K562 (cell line): ENCODE data around the gene TENM4. TPM values are rescaled to one million over a fixed set of nuclear protein-coding genes. Genes with fewer than 3 reads are reported as not detected.

Source experiments
- ATAC-seq: fragments of 200-7000 bp; cut with Tn5 transposase; 3 replicates; pipeline ENCODE4 v1.9.1; 2020; ENCODE audit warnings: moderate library complexity
- BruUV-seq: library from RNA; stranded (reverse); fragments of 400-500 nt; replicated peaks from 2 replicates; lab custom pipeline; 2021; lab: Mats Ljungman, UMichigan
- CTCF ChIA-PET: fragments of 300-600 bp; formaldehyde crosslinking; extraction: SDS; loops from one replicate; lab custom pipeline; 2021; ENCODE audit warnings: low intra/inter-chr PET ratio; lab: Yijun Ruan, JAX
- POLR2A ChIA-PET: fragments of 300-600, 350-650 bp; sonication (Branson Sonifier 250); formaldehyde crosslinking; extraction: SDS; loops from one replicate; lab custom pipeline; 2021; ENCODE audit warnings: antibody characterized with exemption, inconsistent platforms; lab: Yijun Ruan, JAX
- DNase-seq, 4 experiments: peaks; one replicate each; pipeline versions ENCODE4 v3.0.0 to v3.0.0-alpha.2; 2011 to 2018; ENCODE audit warnings: low spot score in 3 of 4, mixed read lengths in 3 of 4; ENCODE audit errors: extremely low read depth in 1 of 4
- FAIRE-seq: peaks from 2 replicates; lab custom pipeline; 2011; peaks lifted over from hg19 to GRCh38; lab: Jason Lieb, UNC
- H2AFZ ChIP-seq: 2 replicates; pipeline ENCODE4 v1.6.0; 2011; ENCODE audit warnings: low read depth, low read length, control low read depth, inconsistent platforms
- H3K27ac ChIP-seq: fragments of 200-600 bp; 3 replicates; pipeline ENCODE4 v1.8.0; 2011; ENCODE audit warnings: low read depth, mild to moderate bottlenecking, control low read depth, inconsistent platforms, low read length, moderate library complexity, mixed read lengths; ENCODE audit errors: extremely low read depth
- H3K27me3 ChIP-seq, 2 experiments: fragments of 300-600 bp in 1 of 2; 2 replicates in 1 of 2; 3 replicates in 1 of 2; pipeline versions ENCODE4 v1.6.0 to v1.8.0; 2011; ENCODE audit warnings: inconsistent platforms in 2 of 2, low read length in 2 of 2, mild to moderate bottlenecking in 1 of 2, mixed read lengths in 1 of 2, moderate library complexity in 1 of 2; ENCODE audit not compliant: control insufficient read depth in 2 of 2, insufficient read depth in 2 of 2
- H3K36me3 ChIP-seq: fragments of 300-600 bp; 3 replicates; pipeline ENCODE4 v1.8.0; 2011; ENCODE audit warnings: mild to moderate bottlenecking, low read length, inconsistent platforms; ENCODE audit not compliant: control insufficient read depth, insufficient read depth
- H3K4me1 ChIP-seq, 2 experiments: fragments of 200-600 bp in 1 of 2; replicated peaks in 1 of 2; 2 replicates in 1 of 2; 3 replicates in 1 of 2; pipeline versions ENCODE4 v1.5.1 to v1.8.0; 2011; ENCODE audit warnings: inconsistent platforms in 2 of 2, low read length in 2 of 2, mild to moderate bottlenecking in 1 of 2, mixed read lengths in 1 of 2, moderate library complexity in 1 of 2; ENCODE audit not compliant: control insufficient read depth in 2 of 2, insufficient read depth in 2 of 2
- H3K4me2 ChIP-seq: 2 replicates; pipeline ENCODE4 v1.6.1; 2011; ENCODE audit warnings: low read length, control low read depth, inconsistent platforms, mixed read lengths; ENCODE audit not compliant: insufficient read depth
- H3K4me3 ChIP-seq: fragments of 200-600 bp; sonication (generic), shearing (Covaris generic); 2 replicates; pipeline ENCODE4 v1.5.1; 2016; ENCODE audit warnings: control low read depth, inconsistent platforms
- H3K79me2 ChIP-seq: fragments of 200-600 bp; 3 replicates; pipeline ENCODE4 v1.8.0; 2011; ENCODE audit warnings: low read length, inconsistent platforms; ENCODE audit not compliant: control insufficient read depth, insufficient read depth
- H3K9ac ChIP-seq, 2 experiments: 2 replicates each; pipeline versions ENCODE4 v1.6.0 to v1.6.1; 2011; ENCODE audit warnings: low read depth in 2 of 2, low read length in 2 of 2, control low read depth in 1 of 2, inconsistent platforms in 1 of 2, mild to moderate bottlenecking in 1 of 2, mixed read lengths in 1 of 2; ENCODE audit not compliant: insufficient read depth in 1 of 2
- H3K9me1 ChIP-seq: one replicate; pipeline ENCODE4 v1.6.0; 2011; ENCODE audit warnings: inconsistent platforms, mild to moderate bottlenecking, low read length, moderate library complexity; ENCODE audit not compliant: control insufficient read depth, insufficient read depth
- H3K9me3 ChIP-seq: replicated peaks from 2 replicates; pipeline ENCODE4 v1.5.1; 2011; ENCODE audit warnings: low read depth, low read length, inconsistent platforms; ENCODE audit not compliant: control insufficient read depth, insufficient read depth
- H4K20me1 ChIP-seq: replicated peaks from 2 replicates; pipeline ENCODE4 v1.6.1; 2011; ENCODE audit warnings: low read length, inconsistent platforms, mixed read lengths; ENCODE audit not compliant: control insufficient read depth, insufficient read depth
- DNMT1 ChIP-seq: fragments of 450-650 bp; IDR thresholded peaks from 2 replicates; pipeline ENCODE4 v1.6.1; 2016; ENCODE audit warnings: antibody characterized with exemption, mild to moderate bottlenecking
- KLF13 ChIP-seq: fragments of 450-650 bp; IDR thresholded peaks from 2 replicates; pipeline ENCODE4 v1.6.1; 2016; ENCODE audit warnings: missing genetic modification characterization, low read depth, mild to moderate bottlenecking, missing compliant biosample characterization, moderate library complexity, borderline replicate concordance
- NONO ChIP-seq, 2 experiments: fragments of 200-400 bp in 1 of 2; fragments of 450-650 bp in 1 of 2; formaldehyde crosslinking in 1 of 2; IDR thresholded peaks; 2 replicates each; pipeline ENCODE4 v1.6.1; 2017; ENCODE audit warnings: low read depth in 2 of 2, mild to moderate bottlenecking in 2 of 2, moderate library complexity in 2 of 2, low read length in 1 of 2
- TAF7 ChIP-seq: fragments of 450-650 bp; IDR thresholded peaks from 2 replicates; pipeline ENCODE4 v1.6.1; 2016; ENCODE audit warnings: missing genetic modification characterization, missing compliant biosample characterization
- WGBS: fragments of 100-300 bp; shearing (Covaris generic); methylation state at CpG from one replicate; pipeline ENCODE4 v1.1.6; 2016; ENCODE audit warnings: low coverage, mixed read lengths; ENCODE audit not compliant: insufficient coverage; ENCODE audit errors: missing lambda C conversion rate; 5-methylcytosine and 5-hydroxymethylcytosine counted together
- in situ Hi-C: fragments of 300-500 bp; cut with MboI; formaldehyde crosslinking; loops from 4 replicates; pipeline ENCODE4 v1.15.0; 2018; ENCODE audit warnings: inconsistent platforms, mixed read lengths
- intact Hi-C: fragments of 100-400 bp; cut with micrococcal nuclease; formaldehyde crosslinking; loops from 2 replicates; pipeline ENCODE4 v1.14.2; 2022
- polyA plus RNA-seq, 8 experiments: library from polyadenylated mRNA; depleted of rRNA in 4 of 8; stranded (reverse) in 5 of 8; unstranded in 3 of 8; fragments of >200 nt; fragmentation: Nextera tagmentation in 2 of 8; fragmentation: Illumina TruSeq in 1 of 8; extraction: Ambion mirVana in 2 of 8; extraction: Trizol in 1 of 8; gene quantifications; 2 replicates each; pipeline versions ENCODE4 v1.2.1 to v1.2.3, GENCODE V29; 2011 to 2014; ENCODE audit warnings: inconsistent platforms in 1 of 8, missing spikeins in 1 of 8
- total RNA-seq, 7 experiments: library from RNA; depleted of rRNA in 6 of 7; stranded (reverse); fragments of >200 nt in 6 of 7; fragmentation: Illumina TruSeq in 2 of 7; extraction: Trizol in 2 of 7; gene quantifications; 2 replicates each; pipeline versions ENCODE4 v1.2.1 to v1.2.3, GENCODE V29; 2011 to 2021; ENCODE audit warnings: low replicate concordance in 1 of 7
- TF ChIP-seq, protein P1 (sequence below): fragments of 250-450 bp; sonication (Bioruptor Pico); IDR thresholded peaks from 2 replicates; pipeline ENCODE4 v1.8.0; 2022; ENCODE audit warnings: inconsistent platforms, mild to moderate bottlenecking, moderate library complexity, borderline replicate concordance

TENM4 gene
- total and polyA plus RNA-seq, 9 of the 15 experiments (the other 6 are each of a cell fraction or from before 2014, with no cell fraction given), result 0.16 TPM; not detected in 8

GRCh38 chr11:79110796-79111195, 330.0 kb downstream of the TENM4 start:
- Histone ChIP-seq H3K27me3 (peaks cover 0 to 5% of the 10 kb centered on the region in 2 experiments; a peak in 1 of 5 replicates), H3K9me1 (no peaks in the 10 kb centered on the region), H3K79me2 (no peaks in the 10 kb centered on the region), H3K9ac (no peak overlapping the region), H4K20me1 (no peaks in the 10 kb centered on the region), H3K4me1 (no peaks in the 10 kb centered on the region), H3K9me3 (no peaks in the 10 kb centered on the region), H3K4me3 (no peak overlapping the region), H3K4me2 (no peak overlapping the region), H2AFZ (no peak overlapping the region), H3K36me3 (no peaks in the 10 kb centered on the region), H3K27ac (no peak overlapping the region)
- FAIRE-seq, result no peak
- TF ChIP-seq KLF13 (tag) (no peak), TAF7 (tag) (no peak), NONO (IDR thresholded peaks at IDR 0.05; ENCODE audit: low read depth in 2 of 2, low read length in 1 of 2) (no peak), DNMT1 (no peak)
- TF ChIP-seq, protein P1, sequence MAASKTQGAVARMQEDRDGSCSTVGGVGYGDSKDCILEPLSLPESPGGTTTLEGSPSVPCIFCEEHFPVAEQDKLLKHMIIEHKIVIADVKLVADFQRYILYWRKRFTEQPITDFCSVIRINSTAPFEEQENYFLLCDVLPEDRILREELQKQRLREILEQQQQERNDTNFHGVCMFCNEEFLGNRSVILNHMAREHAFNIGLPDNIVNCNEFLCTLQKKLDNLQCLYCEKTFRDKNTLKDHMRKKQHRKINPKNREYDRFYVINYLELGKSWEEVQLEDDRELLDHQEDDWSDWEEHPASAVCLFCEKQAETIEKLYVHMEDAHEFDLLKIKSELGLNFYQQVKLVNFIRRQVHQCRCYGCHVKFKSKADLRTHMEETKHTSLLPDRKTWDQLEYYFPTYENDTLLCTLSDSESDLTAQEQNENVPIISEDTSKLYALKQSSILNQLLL (CRISPR knock-in tag), result no peak
- no TSS peak for BruUV-seq
- 0% methylated on average over 5 of the region's 5 CpGs for WGBS
- in situ Hi-C loops, result no loop called here
- ChIA-PET CTCF (no interaction called here), POLR2A (interaction anchor here (0.6 kb wide), 1 partner anchor 347 kb away, joined by 3 read pairs; no protein-coding TSS in a partner anchor)
- intact Hi-C loops, result no loop called here
- no peak for ATAC-seq
- DNase-seq, result no peak
